HG03039 (cell line): ENCODE data around the gene P4HB.
"Not testable (repeated sequence)": the region's sequence is repeated elsewhere in the genome, so short reads cannot be mapped to it uniquely, and the experiment has no call there.

Experiments used
- ATAC-seq: cut with Tn5 transposase; IDR thresholded peaks from one replicate; pipeline ENCODE4 v1.9.1; 2021; ENCODE audit warnings: mild to moderate bottlenecking, moderate library complexity; ENCODE audit not compliant: unreplicated experiment

The P4HB gene

DNA sequence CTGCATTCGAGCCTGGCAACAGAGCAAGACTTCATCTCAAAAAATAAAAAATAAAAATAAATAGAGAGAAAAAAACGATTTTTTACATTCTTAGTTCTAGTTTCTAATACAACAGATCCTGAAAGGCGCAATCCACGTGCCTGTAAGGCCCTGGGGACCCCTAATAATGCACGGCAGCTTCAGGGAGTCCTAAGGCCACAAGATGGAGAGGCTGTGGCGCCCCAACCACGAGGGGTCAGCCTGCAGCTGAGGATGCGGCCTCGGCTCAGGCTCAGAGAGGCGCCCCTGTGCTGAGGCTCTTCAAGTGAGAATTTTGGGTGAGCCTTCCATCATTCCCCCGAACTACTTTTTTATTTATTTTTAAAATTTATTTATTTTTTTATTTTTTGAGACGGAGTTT lies 10.9 kb downstream of the P4HB start:
- ATAC-seq, result no peak

DNA sequence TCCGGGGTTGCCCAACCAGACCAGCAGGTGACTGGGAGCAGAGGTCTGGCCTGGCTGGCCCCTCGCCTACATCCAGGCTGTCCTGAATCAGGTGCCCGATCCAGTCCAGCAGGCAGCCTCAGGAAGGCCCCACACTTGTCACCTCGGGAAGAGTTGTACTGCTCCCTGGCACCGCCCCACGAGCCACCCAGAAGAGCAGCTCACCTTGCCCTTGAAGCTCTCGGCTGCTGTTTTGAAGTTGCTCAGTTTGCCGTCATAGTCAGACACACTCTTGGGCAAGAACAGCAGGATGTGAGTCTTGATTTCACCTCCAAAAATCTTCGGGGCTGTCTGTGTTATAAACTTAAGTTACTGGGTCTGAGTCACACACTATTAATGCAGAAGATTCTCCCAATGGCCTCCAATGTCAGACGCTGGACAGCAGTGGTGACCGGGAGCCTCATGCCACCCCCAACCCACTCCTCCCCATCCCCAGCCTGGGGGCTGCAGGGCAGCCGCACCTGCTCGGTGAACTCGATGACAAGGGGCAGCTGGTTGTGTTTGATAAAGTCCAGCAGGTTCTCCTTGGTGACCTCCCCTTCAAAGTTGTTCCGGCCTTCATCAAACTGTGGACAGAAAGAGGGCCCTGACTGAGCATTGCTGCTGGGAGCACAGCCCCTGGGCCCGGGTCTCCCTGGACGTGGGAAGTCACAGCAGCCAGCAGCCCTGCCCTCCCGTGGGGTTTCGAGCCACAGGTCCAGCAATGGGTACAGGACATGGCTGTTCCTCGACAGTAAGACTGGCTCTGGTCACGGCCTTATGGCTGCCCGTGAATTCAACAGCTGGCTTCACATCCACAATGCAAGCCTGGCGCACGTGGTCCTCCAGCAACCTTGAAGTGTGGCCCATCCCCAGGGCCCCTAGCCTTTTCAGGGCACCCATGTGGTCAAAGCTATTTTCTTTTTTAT lies 13.3 kb downstream of the P4HB start:
- no peak for ATAC-seq

DNA sequence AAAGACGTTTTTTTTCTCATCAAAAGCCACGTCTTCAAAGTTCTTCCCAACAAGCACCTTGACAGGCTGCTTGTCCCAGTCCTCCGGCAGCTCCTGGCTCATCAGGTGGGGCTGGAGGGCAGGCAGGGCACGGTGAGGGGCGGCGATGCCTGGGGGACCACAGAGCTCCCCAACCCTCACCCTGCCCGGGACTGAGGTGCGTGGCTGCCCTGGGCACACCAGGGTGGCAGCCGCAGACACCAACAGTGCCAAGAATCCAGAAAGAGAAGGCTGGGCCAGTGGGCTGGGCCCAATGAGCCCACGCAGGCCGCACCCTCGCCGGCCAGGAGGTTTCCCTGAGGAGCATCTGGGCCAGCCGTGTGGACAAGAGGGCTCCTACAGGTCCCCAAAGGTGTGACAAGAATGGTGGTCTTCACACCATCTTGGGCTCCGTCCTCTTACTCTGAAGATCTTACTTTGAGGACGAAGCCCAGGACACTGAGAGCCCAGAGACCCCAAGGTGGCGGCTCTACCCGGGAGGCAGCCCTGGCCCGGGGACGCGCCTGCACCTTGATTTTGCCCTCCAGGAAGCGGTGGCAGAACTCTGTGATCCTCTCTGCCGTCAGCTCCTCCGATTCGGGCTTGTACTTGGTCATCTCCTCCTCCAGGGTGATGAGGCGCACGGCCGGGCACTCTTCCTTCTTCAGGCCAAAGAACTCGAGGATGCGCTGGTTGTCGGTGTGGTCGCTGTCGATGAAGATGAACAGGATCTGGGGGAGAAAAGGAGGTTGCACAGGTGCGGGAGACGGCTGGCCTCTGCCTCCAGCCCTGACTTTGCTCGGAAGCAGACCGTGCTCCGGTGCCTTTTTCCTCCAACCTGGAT lies 14.2 kb downstream of the P4HB start:
- ATAC-seq, result no peak

GRCh38 chr17:81845361-81845760 lies 15.0 kb downstream of the P4HB start:
- ATAC-seq, result no peak

- no peak for ATAC-seq
Observed at GRCh38 chr17:81844887-81845286, 15.4 kb downstream of the P4HB start.

GRCh38 chr17:81844327-81844851 lies 15.9 kb downstream of the P4HB start:
- no peak for ATAC-seq

DNA sequence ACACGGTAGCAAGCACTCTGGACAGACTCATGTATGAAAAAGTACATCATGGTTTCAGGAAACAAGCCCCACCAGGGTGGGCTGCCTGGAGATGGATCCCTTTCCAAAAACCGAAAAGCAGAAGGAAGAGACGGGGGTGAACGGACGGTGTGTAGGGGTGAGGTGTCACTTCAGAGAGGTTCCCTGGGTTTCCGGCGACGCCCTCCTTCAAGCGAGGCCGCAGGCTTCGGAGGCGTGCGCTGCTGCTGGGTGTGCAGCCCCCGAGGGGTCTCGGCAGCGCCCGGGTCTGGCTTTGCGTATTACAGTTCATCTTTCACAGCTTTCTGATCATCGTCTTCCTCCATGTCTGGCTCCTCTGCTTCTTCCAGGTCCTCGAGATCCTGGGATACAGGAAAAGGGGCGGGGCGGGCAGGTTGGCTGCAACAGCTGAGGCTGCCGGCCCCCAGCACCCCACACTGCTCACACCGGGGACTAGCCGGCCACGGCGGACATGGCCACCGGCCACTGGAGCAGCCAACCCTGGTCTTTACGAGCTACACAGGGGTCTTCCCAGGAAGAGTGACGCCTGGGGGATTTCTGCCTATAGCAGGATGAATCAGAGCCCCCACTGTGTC lies 16.5 kb downstream of the P4HB start:
- ATAC-seq, result no peak

DNA sequence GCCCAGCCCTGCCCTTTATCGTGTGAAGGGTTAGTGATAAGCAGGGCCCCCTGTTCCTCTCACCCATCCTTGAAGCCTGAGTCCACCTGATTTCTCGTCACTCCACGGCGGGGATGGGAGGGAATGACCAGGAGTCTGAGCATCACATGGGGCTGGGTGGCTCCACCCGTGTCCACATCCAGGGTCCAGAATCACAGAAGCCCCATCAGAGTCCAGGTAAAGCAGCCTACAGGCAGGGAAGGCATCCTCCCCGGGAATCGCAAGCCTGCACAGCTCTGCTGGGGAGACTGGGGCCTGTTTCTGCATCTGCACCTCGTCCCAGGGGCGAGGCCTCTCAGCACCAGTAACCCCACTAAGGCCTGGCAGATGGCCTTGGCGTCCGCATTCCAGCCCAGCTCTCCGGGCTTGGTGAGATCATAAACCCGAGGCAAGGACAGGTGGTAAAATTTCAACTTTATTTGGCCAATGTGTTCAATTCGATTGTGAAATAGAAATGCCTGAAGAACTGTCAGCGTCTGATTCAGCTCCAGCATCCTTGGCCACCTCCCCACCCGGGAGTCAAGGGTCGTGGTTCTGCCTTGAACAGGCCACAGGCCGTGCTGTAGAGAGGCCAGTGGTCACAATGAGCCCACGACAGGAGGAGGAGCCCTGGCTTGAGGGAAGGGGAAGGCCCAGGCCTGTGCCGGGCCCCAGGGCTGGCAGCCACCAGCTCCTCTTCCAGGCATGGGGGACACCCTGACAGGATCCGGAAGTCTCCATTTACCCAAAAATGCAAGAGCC lies 17.4 kb downstream of the P4HB start:
- no peak for ATAC-seq

DNA sequence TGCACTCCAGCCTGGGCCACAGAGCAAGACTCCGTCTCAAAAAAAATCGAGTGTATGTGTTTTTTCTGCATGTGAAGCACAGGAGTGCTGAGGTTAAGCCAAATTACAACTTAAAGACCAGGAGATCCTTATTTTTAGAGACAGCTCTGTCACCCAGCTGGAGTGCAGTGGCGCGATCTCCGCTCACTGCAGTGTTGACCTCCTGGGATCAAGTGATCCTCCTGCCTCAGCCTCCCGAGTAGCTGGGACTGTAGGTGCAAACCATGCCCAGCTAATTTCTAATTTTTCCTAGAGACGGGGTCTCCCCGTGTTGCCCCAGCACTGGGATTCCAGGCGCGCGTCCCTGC lies 18.0 kb downstream of the P4HB start:
- ATAC-seq, result no peak

- ATAC-seq, result no peak
Observed at GRCh38 chr17:81841866-81842265, 18.5 kb downstream of the P4HB start.

DNA sequence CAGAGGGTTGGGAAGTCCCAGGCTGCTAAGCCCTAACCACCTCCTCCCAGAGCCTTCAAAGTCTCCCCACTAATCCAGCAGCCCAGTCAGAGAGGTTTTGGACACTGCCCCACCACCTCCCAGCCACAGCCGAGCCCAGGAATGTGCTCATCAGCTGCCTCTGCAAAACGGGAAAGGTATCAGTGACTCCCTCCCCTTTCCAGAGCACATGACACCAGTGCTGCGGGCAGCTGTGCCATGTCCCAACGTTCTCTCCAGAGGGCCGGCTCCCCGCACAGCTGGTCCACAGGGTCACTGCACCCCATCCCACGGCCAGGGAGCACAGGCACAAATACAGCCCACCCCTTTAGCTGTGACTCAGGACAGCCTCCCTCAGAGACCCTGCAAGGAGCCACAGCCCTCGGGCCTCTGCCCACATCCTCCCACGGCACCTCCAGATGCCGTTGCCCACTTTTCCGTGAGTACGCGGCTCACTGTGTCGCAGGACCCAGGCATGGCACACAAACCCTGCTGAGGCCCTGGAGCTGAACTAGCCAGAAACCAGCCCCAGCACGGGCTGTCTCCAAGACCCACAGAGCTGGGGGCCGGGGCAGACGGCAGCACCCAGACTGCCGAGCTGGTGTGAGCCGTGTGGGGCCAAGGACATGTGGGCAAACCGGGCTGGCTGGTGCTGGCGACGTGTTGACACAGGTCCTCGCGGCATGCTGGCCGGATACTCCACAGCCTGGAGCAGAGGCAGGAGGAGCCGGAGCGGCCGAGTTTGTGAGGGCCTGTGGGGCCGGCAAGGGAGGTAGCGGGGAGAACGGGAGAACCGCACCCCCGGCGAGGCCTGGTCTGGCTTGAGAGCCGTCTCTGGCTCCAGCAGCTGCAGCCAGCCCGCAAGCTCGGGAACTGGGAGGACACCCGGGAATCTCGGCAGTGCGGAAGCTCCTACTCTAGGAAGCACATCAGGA lies 19.2 kb downstream of the P4HB start:
- ATAC-seq, result no peak

DNA sequence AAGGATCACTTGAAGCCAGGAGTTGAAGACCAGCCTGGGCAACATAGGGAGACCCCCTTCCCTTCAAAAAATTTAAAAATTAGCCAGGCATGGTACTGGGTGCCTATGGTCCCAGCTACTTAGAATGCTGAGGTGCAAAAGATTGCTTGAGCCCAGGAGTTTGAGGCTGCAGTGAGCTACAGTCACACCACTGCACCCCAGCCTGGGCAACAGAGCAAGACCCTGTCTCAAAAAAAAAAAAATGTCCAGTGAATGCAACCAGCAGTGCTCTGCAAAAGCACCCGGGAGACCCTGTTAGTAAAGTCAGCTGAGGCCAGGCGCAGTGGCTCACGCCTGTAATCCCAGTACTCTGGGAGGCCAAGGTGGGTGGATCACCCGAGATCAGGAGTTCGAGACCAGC lies 20.3 kb downstream of the P4HB start:
- ATAC-seq, result not testable (repeated sequence)

DNA sequence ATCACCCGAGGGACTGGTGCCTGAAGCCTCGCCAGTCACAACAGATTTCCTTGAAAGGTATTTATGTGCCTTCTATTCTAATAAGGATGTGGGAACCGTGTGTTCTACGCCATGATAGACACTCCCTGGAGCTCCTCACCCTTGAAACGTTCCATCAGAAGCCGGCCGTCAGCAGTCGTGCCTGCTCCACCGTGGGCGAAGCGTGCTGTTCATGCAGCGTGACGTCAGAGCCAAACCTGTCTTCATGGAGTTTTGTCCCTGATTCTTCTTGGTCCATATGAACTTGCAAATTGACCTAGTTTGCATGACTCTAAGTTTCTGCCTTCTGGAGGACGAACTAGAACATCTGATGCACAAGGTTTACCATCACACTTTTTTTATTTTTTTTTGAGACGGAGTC lies 21.0 kb downstream of the P4HB start:
- ATAC-seq, result no peak

GRCh38 chr17:81838753-81839255 lies 21.5 kb downstream of the P4HB start:
- ATAC-seq, result no peak

DNA sequence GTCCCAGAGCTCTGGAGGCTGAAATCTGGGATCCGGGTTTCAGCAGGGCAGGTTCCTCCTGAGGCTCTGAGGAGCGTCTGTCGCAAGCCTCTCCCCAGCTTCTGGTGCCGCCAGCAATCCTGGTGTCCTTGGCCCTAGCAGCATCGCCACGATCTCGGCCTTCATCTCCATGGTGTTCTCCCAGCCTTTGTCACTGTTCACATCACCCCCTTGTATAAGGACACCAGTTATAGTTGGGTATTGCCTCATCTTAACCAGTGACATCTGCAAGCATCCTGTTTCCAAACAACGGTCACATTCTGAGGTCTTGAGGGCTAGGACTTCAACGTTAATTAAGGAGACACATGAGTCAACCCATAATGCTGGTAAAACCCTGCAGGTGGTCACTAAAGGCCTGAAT lies 22.7 kb downstream of the P4HB start:
- no peak for ATAC-seq

DNA sequence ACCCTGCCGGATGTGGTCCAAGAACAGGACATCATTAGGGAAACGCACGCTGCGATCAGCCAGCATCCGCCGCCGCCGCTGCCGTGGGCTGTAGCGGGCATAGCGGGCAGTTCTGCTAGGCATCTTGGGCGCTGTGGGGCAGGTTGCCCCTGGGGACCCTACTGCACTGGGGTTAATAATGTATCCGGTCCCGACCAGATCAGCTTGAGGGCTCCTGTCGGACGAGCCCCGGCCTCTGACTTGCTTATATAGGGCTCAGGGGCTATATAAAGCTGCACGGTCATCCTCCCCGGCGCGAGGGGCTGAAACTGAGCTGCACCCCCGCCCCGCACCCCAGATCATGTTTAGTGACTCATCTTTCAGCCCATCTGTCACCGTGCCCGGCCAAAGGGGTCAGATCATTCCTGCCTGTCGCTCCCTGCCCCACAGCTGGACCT lies 25.5 kb downstream of the P4HB start, which contains the start of gene PPP1R27:
PPP1R27 (minus strand) TSS at position 220 of the 437 bp plus-strand sequence; CDS start at position 123, 97 bp downstream.
- no peak for ATAC-seq

DNA sequence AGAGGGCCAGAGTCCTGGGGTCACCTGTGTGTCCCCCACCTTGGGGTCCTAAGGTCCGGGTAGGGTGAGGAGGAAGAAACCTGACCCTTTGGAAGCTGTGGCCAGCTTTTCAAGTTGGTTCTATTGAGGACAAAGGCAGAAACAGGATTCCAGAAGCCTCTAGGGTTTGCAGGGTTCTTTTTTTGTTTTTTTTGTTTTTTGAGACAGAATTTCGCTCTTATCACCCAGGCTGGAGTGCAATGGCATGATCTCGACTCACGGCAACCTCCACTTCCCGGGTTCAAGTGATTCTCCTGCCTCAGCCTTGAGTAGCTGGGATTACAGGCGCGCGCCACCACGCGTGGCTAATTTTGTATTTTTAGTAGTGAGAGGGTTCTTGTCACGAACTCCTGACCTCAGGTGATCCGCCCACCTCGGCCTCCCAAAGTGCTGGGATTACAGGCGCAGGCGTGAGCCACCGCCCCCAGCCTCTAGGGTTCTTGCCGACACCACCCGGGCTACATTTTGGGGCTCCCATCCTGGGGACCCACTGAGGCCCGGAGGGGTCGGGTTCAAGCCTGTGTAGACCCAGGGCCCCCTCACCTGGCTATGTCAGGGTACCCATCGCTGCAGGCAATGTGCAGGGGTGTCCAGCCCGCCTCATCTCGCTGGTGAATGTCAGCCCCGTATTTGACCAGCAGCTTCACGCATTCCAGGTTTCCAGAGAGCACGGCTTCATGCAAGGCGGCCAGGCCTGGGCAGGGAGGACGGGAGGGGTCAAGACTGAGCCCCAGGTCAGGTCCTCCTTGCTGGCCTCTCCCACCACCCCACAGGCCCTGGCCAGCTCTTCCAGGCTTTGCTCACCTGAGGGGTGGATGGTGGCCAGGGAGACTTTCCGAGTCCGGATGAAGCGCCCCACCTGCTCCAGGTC lies 26.2 kb downstream of the P4HB start:
- no peak for ATAC-seq
